GM12801 (cell line): Measurements from ENCODE around the gene NT5DC1.

Experiments used
- CTCF ChIP-seq: IDR thresholded peaks from one replicate; pipeline ENCODE4 v1.5.1; 2011; ENCODE audit warnings: control low read depth; ENCODE audit not compliant: insufficient read length; ENCODE audit errors: extremely low read depth

NT5DC1 gene

GRCh38 chr6:116258520-116258919 is 157.9 kb downstream of the NT5DC1 start:
- no peak for TF ChIP-seq CTCF

GRCh38 chr6:116263353-116263752 is 162.7 kb downstream of the NT5DC1 start:
- TF ChIP-seq CTCF: no peak

GRCh38 chr6:116265041-116265829 is 164.6 kb downstream of the NT5DC1 start:
- no peak for TF ChIP-seq CTCF

- no peak for TF ChIP-seq CTCF
These were observed 166.2 kb downstream of the NT5DC1 start for GRCh38 chr6:116266803-116267202.

- TF ChIP-seq CTCF: no peak
These were observed 167.4 kb downstream of the NT5DC1 start for GRCh38 chr6:116267836-116268588.

- peak; percentile 33 for TF ChIP-seq CTCF
These were observed 168.1 kb downstream of the NT5DC1 start for GRCh38 chr6:116268589-116269293.

- no peak for TF ChIP-seq CTCF
These were observed 170.6 kb downstream of the NT5DC1 start for GRCh38 chr6:116271149-116271708.
